DLD1 (cell line): ENCODE data around the gene MAP3K1.
"Not testable (repeated sequence)": the region's sequence is repeated elsewhere in the genome, so short reads cannot be mapped to it uniquely, and the experiment has no call there.

Experiments used
- in situ Hi-C: cut with HindIII; loops from 2 replicates; pipeline ENCODE4 v1.10.0; 2017; ENCODE audit warnings: low sequenced_read_pairs

The MAP3K1 gene

DNA sequence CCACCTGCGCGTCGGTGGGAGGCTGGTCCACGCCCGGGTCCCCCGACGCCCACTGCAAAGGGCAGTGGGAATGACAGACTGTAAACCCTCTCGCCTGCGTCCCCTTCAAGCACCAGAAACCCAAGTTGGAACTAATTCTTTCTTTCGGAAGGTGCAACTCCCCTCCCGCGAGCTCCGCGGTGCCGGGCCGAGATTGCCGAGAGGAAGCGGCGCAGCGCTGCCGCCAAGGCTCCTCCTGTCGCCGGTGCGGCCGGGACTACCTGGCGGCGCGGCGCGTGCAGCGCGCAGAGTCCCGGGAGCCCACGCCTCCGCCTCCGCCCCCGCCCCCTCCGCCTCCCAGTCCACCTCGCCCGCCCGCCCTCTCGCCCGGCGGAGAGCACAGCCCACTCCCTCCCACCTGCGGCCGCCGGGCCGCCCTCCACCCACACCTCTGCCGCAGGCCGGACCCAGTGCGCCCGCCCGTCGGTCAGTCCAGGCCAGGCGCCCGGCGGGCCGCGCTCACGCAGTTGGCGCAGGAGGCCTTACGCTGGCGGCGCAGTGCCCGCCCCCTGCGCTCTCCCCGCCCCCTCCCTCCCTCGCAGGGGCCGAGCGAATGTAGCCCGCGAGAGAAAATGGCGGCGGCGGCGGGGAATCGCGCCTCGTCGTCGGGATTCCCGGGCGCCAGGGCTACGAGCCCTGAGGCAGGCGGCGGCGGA is at the start of gene MAP3K1:
Gene MAP3K1 (plus strand): TSS at position 587 of the 695 bp plus-strand sequence. CDS start 25 bp downstream, at position 612.
- in situ Hi-C loops = no loop called here

DNA sequence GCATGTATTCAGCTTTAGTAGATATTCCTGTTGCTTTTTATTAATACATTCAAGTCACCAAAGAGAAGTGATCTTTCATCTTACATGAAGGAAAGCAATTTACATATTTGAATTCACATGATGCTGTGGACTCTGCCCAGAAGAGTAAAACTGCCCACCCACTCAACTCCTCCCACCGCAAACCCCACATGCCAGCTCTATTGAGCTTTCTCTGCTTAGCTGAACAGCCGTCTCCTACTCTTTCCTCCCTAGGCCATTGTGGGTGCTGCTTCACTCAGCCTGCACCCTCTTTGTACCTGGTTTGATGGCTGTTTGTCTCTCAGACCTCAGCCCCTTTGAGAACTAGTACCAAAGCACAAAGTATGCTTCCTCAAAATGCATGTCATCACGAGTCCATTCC is 48.4 kb upstream of the MAP3K1 start:
- in situ Hi-C loops = no loop called here

DNA sequence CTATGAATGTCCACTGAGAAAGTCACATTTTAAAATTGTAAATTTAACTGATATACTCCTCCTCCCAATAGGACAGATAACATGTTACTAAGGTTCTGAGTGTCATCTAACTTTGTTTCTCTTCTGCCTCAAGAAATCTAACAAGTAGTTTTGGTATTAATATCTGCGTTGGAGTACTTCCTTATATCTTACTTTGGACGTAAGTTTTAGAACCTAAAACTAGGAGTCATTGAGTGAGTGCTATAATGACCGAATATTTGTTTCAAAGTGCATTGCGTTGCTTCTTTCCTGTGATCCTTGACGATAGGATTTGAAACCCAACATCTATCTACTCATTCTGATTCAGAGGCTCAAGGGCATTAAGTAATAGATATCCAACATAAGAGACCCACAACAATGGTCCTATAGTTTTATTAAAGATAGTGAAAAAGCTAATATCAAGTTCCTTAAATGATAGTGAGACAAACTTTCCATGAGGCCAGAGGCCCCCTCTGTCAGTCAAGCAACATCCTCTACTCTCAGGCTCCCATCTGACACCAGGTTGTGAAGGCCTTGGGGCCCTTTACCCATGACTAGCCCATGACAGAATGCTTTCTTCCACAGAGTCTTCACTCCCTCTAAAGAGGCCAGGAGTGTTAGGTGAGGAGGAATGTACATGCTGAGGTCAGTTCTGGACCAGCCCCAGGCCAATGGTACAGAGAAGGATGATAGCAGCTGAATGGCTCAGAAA is 45.3 kb upstream of the MAP3K1 start:
- in situ Hi-C loops = no loop called here

DNA sequence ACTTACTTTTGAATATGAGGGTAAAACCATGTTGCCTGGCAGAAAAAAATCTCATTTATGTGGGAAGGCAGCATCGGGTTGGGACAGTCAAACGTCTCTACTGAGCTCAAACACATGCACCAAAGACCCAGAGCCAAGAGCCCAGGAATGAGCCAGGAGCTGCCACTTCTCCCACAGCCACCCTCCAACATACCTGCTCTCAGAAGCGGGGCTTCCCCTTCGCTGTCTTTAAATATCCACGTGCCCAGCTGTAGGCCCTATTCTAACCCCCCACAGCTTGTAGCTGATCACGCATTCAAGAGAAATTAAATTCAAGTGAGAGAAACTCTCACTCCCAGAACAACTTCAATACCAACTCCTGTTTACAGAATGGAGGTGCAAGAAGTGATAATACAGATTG is 42.6 kb upstream of the MAP3K1 start:
- in situ Hi-C loops = no loop called here

DNA sequence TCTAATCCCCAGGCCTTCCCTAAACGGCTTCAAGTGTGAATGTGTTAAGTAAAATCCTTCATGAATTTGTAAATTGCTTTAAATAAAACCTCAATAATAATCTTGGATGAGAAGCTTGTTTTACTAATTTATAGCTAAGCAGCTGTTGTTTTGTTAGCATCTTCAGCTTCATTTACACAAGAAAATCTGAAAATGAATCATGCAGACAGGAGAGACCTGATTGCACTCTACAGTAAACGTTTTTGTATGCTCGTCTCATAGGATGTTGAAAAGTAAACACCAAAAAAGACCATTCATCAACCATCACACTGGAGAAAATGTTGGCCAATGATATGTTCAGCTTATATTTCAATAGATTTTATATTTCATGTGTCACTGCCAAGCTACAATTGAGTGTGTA is 40.4 kb upstream of the MAP3K1 start:
- in situ Hi-C loops = no loop called here

DNA sequence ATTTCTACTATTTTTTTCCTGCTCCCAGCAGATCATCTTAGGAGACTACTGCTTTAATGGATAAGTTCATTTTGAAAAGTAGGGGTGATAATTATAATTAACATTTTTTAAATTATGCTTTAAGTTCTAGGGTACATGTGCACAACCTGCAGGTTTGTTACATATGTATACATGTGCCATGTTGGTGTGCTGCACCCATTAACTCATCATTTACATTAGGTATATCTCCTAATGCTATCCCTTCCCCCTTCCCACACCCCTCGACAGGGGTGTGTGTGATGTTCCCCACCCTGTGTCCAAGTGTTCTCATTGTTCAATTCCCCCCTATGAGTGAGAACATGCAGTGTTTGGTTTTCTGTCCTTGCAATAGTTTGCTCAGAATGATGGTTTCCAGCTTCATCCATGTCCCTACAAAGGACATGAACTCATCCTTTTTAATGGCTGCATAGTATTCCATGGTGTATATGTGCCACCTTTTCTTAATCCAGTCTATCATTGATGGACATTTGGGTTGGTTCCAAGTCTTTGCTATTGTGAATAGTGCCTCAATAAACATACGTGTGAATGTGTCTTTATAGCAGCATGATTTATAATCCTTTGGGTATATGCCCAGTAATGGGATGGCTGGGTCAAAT is 39.0 kb upstream of the MAP3K1 start:
- in situ Hi-C loops = not testable (repeated sequence)

DNA sequence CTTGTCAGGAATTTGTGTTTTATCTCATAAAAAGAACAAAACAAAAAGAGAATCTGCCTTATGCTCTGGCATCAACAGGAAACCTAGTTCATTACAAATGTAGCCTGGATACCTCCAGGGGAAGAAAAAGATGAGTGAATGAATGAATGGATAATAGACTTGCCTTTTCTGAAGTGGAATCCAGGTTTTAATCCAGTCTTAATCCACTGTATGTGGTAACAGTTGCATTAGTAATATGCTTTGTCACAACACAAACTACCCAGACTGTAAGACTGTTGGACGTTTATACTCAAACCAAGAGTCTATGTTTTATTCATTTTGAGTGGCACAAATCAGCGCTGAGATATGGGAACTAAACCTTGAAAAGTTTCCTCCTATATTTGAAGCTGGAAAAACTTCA is 32.1 kb upstream of the MAP3K1 start:
- in situ Hi-C loops = no loop called here

DNA sequence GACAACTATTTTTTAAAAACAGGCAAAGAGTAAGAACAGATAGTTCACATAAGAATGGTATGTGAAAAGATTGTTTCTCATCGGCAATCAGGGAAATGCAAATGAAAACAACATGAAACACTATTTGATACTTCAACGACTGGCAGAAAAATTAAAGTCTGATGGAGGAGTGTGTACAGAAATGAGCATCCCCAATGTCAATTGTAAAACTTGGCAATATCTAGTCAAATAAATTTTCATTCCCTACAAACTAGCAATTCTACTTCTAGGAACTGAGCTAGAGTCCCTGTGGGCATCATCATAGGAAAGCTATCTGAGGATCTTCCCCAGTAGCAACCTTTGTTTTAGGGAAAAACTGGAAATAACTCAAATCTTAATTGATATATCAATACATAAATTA is 29.0 kb upstream of the MAP3K1 start:
- in situ Hi-C loops = no loop called here

DNA sequence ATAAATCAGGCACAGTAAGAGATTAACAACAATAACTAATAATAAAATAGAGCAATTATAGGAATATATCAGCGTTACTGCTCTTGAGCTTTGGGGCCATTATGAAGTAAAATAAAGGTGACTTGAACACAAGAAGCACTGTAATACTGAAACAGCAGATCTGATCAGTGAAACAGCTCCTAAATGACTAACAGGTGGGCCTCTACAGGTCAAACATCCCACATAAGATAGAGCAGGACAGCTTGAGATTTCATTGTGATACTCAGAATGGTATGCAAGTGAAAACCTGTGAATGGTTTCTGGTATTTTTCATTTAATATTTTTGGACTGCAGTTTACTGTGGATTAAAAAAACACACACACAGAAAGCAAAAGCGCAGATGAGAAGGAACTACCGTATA is 24.0 kb upstream of the MAP3K1 start:
- in situ Hi-C loops = no loop called here

DNA sequence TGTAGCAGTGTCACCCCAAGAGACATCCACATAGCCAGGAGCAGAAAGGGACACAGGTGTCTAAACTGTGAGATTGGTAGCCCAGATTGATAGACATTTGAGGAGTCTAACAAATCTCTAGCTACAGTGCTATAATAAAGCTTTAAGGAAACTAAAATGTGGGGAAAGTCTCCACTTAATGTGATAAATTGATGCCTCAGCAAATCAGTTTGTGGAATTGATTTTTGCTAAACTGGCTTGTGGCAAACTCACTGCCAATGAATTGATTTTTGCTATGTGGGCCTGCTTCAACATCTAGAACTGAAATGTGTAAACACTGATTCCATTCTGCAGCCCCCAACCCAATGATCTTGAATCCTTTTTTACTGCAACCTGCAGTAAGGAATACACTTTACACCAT is 16.8 kb upstream of the MAP3K1 start:
- in situ Hi-C loops = no loop called here

DNA sequence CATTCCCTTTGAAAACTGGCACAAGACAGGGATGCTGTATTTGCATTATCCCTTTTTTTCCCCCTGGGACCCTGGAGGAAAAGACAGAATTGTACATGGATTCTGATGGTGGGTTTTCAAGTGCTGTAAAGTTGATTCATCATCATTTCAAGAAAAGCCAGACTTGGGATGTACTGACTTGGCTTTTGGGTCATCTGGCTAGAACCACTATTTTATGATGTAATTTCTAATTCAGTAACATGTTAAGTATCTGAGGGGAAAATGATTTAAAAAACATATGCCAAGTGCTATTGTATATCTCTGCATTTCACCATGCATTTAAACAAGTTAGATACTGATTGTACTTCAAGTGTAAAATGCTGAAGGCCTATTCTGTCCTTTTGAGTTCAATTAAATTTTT is 15.2 kb upstream of the MAP3K1 start:
- in situ Hi-C loops = no loop called here

DNA sequence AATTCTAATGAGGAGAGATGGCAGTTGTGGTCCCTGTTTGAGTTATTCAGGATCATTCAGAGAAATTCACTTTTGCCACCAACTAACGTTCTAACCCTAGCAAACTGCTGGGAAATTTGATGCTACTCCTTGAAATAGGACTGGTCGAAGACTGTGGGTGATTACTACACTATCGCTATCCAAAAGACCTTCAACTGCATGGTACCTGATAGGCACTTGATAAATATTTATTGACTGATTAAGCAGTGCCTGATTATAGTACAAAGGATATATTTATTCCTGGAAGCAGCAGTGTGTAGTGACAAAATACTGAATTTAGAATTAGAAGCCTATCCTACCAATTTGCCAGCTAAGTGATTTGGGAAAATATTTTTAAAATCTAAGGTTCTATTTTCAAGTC is 14.1 kb upstream of the MAP3K1 start:
- in situ Hi-C loops = no loop called here

DNA sequence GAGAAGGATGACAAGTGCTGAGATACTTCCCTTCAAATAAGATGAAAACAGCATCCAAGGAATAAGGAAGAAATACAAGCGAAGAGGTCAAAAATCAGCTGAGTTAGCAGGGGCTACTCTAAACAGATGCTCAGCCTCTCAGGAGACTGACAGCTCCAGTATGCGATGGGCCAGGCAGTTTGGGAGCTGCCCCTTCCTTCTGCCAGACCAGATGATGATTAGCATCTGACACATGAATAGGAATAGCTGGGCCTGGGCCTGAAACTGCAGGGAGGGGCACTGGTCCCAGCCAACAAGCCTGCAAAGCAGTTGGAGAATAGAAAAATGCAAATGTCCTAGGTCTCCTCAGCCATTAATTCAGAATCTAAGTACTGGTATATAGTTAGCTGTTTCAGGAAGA is 13.1 kb upstream of the MAP3K1 start:
- in situ Hi-C loops = no loop called here

DNA sequence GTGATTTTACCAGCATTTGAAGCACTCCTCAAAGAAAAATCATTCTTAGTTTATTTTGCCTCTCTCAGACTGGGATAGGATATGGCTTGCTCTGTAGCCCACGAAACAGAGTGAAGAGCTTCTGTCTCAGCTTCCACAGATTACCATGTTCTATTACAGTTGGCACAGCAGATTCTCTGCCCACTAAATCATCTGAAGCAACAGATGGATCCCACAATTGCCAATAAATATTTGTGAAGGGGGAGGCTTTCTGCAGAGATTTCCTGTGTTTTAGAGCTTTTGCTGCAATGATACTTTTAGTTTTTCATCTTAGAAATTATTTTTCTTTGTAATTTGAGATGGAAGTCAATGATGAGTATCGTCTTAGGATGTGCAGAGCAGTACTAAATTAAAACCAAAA is 12.3 kb upstream of the MAP3K1 start:
- in situ Hi-C loops = no loop called here

DNA sequence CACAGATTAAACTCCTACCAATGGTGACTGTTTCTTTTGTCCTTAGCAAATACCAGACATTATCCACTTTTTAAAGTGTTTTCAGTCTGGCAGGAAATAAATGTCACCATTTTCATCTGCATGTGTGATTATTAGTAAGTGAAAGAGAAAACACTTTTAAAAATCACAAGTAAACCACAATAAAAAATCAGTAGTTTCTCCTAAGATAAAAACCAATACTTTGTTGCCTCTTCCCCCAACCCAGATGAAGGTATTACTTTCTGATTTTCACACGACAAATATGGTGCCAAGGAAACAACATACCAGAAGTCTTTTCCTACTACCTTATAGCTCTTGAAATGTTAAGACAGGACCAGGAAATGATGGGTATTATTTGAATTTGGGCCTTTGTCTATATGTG is 11.5 kb upstream of the MAP3K1 start:
- in situ Hi-C loops = no loop called here

DNA sequence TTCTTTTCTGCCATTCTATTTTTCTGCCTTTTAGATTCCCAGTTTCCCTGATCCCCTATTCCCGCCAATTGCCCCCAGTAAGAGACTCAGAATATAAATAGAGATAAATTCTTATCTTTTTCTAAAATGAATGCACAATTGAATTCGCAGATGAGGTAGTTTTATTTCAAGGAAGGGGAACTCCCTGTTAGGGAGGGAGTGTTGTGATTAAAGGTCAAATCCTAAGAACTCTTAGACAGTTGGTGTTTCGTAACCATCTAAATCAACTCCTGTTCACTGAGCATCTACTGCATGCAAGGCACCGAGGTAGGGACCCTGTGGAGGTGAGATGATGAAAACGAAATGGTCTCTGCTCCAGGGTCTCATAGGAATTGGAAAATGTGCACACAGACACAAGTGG is 7.7 kb upstream of the MAP3K1 start:
- in situ Hi-C loops = no loop called here

DNA sequence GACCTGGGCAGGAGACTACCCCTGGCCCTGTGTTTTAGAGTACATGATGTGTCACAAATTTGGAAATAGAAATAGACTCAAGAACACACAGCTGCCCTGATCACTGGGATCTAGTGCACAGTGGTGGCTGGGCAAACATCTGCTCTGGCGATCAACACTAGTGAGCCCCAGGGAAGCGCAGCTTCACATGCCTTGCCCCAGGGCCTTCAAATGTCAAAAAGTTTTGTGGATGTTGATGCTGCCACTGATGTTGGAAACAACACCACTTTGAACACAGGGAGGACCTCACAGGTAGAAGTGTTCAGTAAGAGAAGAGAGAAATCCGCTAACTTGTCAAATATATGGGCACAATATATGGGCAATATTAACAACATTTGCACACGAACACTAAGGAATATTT is 7.1 kb upstream of the MAP3K1 start:
- in situ Hi-C loops = no loop called here

DNA sequence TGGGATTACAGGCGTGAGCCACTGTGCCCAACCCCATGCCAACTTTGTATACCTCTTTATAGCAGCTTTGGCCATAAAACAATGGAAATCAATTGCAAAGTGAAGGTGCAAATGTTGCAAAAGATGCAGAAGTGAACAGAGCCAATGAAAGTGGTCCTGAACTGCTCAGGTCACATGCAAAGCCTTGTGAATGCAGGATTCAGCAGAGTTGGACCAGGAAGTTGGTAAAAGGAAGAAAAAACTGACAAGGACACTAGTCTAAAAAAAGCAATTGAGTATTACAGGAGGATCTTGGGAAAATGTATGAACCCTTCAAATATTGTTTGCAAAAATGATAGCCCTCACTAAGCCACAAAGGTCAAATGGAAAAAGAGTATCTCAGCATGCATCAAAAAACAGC is 4.5 kb upstream of the MAP3K1 start:
- in situ Hi-C loops = no loop called here

DNA sequence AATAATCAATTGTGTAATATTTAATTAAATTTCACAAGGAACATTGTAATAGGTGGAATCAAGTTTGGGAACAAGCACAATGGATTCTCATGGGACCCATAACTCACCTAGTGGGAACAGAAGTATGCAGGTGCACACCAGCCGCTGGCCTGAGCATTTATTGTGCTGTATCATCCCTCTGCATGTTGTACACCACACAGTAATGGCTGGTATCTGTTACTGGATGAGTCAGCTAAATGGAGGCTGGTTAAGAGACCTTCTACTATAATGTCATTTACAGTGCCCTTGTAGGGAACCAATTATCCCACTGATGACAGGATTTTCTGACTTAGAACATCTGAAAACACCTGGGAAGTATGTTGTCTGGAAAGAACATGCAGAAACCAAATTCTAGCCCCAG is 3.2 kb upstream of the MAP3K1 start:
- in situ Hi-C loops = no loop called here

DNA sequence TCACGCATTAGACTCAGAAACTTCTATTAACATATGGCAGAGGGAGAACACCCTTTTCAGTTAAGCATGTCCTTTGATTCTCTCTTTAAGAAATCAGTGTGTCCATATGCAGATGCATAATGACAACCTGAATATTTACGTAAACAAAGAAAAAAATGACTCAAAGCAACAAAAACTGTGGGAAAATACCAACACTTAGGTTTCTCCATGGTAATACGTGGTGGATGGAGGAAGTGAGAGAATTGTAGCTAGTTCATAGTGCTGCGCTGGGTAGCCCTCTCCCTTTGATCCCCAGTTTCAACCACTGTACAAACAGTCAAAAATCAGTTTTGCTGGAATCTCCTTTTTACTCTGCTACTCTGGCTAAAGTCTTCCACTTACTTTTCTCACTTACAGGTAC is 2.0 kb upstream of the MAP3K1 start:
- in situ Hi-C loops = no loop called here

DNA sequence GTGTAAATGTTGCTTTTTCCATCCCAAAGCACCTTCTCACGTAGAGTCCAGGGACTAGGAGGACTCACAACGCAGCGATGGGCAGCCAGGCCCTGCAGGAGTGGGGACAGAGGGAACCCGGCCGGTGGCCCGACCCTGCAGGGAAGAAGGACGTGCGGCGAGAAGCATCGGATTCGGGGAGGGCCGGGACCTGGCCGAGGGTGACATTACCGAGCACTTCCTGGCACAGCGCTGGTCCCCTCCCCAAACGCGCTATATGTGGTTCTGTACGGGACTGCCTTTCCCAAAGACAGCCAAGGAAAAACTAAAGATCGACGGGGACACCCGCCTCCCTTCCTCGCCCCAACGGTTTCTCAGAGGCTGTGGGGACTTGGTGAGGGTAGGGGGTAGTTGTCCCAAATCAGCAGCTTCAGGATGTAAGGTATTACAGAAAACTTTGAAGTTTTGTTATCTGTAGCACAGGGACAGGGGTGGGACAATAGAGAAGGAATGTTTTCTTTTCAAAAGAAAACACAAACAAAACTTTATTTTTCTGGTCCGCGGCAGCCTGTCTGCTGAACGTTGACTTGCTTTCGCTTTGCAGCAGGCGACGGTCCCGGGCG is 887 bp upstream of the MAP3K1 start:
- in situ Hi-C loops = no loop called here
